Sigmoid colon (tissue), 7 donors: ENCODE data around the gene ITK. TPM values are rescaled to one million over a fixed set of nuclear protein-coding genes. Genes with fewer than 3 reads are reported as not detected.

Source experiments
- DNase-seq: peaks from one replicate; pipeline ENCODE4 v3.0.0-alpha.2; 2019
- H3K27ac ChIP-seq, 4 donors: fragments of 200-600 bp; sonication (generic); one replicate each; pipeline ENCODE4 v1.5.1; 2016 to 2019; ENCODE audit warnings: mild to moderate bottlenecking in 1 of 4
- H3K27me3 ChIP-seq, 3 donors: fragments of 200-600 bp; sonication (generic); one replicate each; pipeline ENCODE4 v1.5.1; 2019; ENCODE audit warnings: mild to moderate bottlenecking in 1 of 3
- H3K36me3 ChIP-seq, 4 donors: fragments of 200-600 bp; sonication (generic); one replicate each; pipeline ENCODE4 v1.5.1; 2016 to 2019
- H3K4me1 ChIP-seq, 4 donors: fragments of 200-600 bp; sonication (generic); one replicate each; pipeline ENCODE4 v1.5.1; 2017 to 2019
- H3K4me3 ChIP-seq, 4 donors: fragments of 200-600 bp; sonication (generic); one replicate each; pipeline ENCODE4 v1.5.1; 2017 to 2019; ENCODE audit warnings: mild to moderate bottlenecking in 2 of 4, moderate library complexity in 1 of 4
- H3K9me3 ChIP-seq, 4 donors: fragments of 200-600 bp in 3 of 4; sonication (generic) in 3 of 4; one replicate each; pipeline versions ENCODE4 v1.5.1 to v1.6.1; 2013 to 2019
- CTCF ChIP-seq, 4 experiments: fragments of 450-650 bp in 3 of 4; fragments of 200-600 bp in 1 of 4; IDR thresholded peaks; one replicate each; pipeline ENCODE4 v1.5.1; 2016 to 2019; ENCODE audit warnings: antibody characterized with exemption in 4 of 4, mild to moderate bottlenecking in 3 of 4, moderate library complexity in 2 of 4
- EP300 ChIP-seq, 4 donors: sonication (generic); formaldehyde crosslinking; IDR thresholded peaks; one replicate each; pipeline ENCODE4 v1.6.1; 2017; ENCODE audit warnings: antibody characterized with exemption in 4 of 4
- POLR2A ChIP-seq, 2 donors: fragments of 450-650 bp; IDR thresholded peaks; one replicate each; pipeline ENCODE4 v1.6.1; 2016; ENCODE audit warnings: antibody characterized with exemption in 2 of 2, mild to moderate bottlenecking in 2 of 2, moderate library complexity in 2 of 2
- POLR2AphosphoS5 ChIP-seq, 4 donors: sonication (generic); formaldehyde crosslinking; IDR thresholded peaks; one replicate each; pipeline ENCODE4 v1.6.1; 2017; ENCODE audit warnings: antibody characterized with exemption in 4 of 4
- WGBS, 2 donors: extraction: QIAGEN DNeasy Blood & Tissue Kit; methylation state at CpG; one replicate each; pipeline ENCODE4 v1.1.7; 2013; 5-methylcytosine and 5-hydroxymethylcytosine counted together
- intact Hi-C: fragments of 100-400 bp; cut with DNase I; formaldehyde crosslinking; loops from one replicate; pipeline ENCODE4 v1.15.1; 2023
- polyA plus RNA-seq, 3 donors: library from polyadenylated mRNA; stranded (reverse); fragments of 200-250 nt; gene quantifications; one replicate each; pipeline ENCODE4 v1.2.3, GENCODE V29; 2013
- total RNA-seq, 4 donors: library from RNA; depleted of rRNA; stranded (reverse); fragments of >200 nt; gene quantifications; one replicate each; pipeline ENCODE4 v1.1.0, GENCODE V29; 2016
- donor health status: healthy with polysubstance abuse.
- donor health status: Bipolar disorder and iron deficiency.
- donor health status: healthy.

The ITK gene
- total and polyA plus RNA-seq, 7 donors, result 0.60 to 15.1 (median 1.5) TPM

DNA sequence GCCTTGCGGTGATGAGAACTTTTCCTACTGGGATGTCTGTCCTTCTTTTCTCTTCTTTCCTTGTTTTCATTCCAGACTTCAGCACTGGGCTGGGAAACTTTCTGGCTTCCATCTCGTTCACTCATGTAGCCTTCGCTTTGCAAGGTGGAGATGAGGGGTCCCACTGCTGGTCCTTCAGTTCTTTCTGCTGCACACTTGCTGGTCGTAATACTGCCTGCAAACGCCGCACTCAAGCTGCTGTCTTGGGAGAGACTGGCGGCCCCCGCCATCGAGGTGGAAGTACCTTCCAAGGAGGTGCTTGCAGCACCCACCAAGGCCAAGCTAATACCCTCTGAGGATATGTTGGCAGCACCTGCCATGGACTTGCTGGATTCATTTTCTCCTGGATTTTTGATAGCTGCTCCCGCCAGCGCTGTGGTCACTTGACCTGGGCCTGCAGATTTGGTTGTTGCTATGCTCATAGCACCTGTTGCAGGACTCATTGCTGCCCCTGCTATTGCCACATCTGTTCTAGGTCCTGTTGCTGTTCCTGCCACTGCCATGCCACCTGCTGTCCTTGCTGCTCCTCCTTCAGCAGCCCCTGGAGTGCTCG is 17.6 kb upstream of the ITK start:
- Histone ChIP-seq H3K9me3 (no peaks in the 10 kb centered on the region), H3K27ac (no peak overlapping the region), H3K4me1 (no peaks in the 10 kb centered on the region), H3K4me3 (no peak overlapping the region), H3K27me3 (no peaks in the 10 kb centered on the region), H3K36me3 (no peaks in the 10 kb centered on the region)
- no peak for TF ChIP-seq POLR2A (IDR thresholded peaks at IDR 0.05)
- no peak for TF ChIP-seq POLR2AphosphoS5 (IDR thresholded peaks at IDR 0.05)
- no peak for TF ChIP-seq EP300 (IDR thresholded peaks at IDR 0.05)
- TF ChIP-seq CTCF (IDR thresholded peaks at IDR 0.05), result no peak
- 94 to 95% methylated on average over 12 of the region's 12 CpGs for WGBS, 2 donors
- intact Hi-C loops, result no loop called here
- no peak for DNase-seq

DNA sequence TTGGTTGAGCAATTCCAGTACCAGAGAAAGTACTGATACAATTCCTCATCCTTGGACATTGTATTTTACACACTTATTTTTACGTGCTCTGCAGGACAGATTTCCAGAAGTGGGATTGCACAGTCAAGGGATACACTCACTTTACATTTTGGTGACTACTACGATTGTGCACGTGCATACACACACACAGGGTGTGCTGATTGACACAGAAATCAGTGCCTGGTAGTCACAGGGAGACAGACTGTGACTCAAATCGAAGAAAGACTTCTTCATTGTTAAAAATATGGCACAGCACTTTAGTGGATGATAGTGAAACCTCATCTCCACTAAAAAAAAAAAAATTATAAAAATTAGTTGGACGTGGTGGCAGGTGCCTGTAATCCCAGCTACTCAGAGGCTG is 16.1 kb upstream of the ITK start:
- intact Hi-C loops, result no loop called here
- WGBS, 2 donors, result 74 to 90% methylated on average over 5 of the region's 5 CpGs
- H3K27ac ChIP-seq, result no peak overlapping the region
- H3K4me1 ChIP-seq, result no peaks in the 10 kb centered on the region
- peaks cover 0 to 2% (median 0%) of the 10 kb centered on the region in 4 donors for H3K9me3 ChIP-seq
- H3K36me3 ChIP-seq, result no peaks in the 10 kb centered on the region
- no peak overlapping the region for H3K4me3 ChIP-seq
- no peak for TF ChIP-seq POLR2A (IDR thresholded peaks at IDR 0.05)
- TF ChIP-seq POLR2AphosphoS5 (IDR thresholded peaks at IDR 0.05), result no peak
- no peak for TF ChIP-seq EP300 (IDR thresholded peaks at IDR 0.05)
- no peak for TF ChIP-seq CTCF (IDR thresholded peaks at IDR 0.05)
- DNase-seq, result no peak
- H3K27me3 ChIP-seq, result no peaks in the 10 kb centered on the region

- H3K4me3 ChIP-seq, result no peak overlapping the region
- no peaks in the 10 kb centered on the region for H3K36me3 ChIP-seq
- H3K27me3 ChIP-seq, result no peaks in the 10 kb centered on the region
- intact Hi-C loops, result no loop called here
- DNase-seq, result no peak
- H3K27ac ChIP-seq, result no peak overlapping the region
- WGBS, 2 donors, result 89 to 91% methylated on average over 4 of the region's 4 CpGs
- no peak for TF ChIP-seq EP300 (IDR thresholded peaks at IDR 0.05)
- TF ChIP-seq CTCF (IDR thresholded peaks at IDR 0.05), result no peak
- no peak for TF ChIP-seq POLR2A (IDR thresholded peaks at IDR 0.05)
- TF ChIP-seq POLR2AphosphoS5 (IDR thresholded peaks at IDR 0.05), result no peak
- peaks cover 0 to 2% (median 0%) of the 10 kb centered on the region in 4 donors for H3K9me3 ChIP-seq
- no peaks in the 10 kb centered on the region for H3K4me1 ChIP-seq
Measured at GRCh38 chr5:157165261-157165660, 15.4 kb upstream of the ITK start.

GRCh38 chr5:157165668-157166067 is 15.0 kb upstream of the ITK start:
- H3K4me1 ChIP-seq, result no peaks in the 10 kb centered on the region
- 93% methylated on average over 14 of the region's 14 CpGs for WGBS, 2 donors
- no peak overlapping the region for H3K27ac ChIP-seq
- H3K9me3 ChIP-seq, result peaks cover 0 to 2% (median 0%) of the 10 kb centered on the region in 4 donors
- TF ChIP-seq EP300 (IDR thresholded peaks at IDR 0.05), result no peak
- TF ChIP-seq POLR2AphosphoS5 (IDR thresholded peaks at IDR 0.05), result no peak
- H3K4me3 ChIP-seq, result no peak overlapping the region
- intact Hi-C loops, result no loop called here
- H3K36me3 ChIP-seq, result no peaks in the 10 kb centered on the region
- DNase-seq, result no peak
- no peaks in the 10 kb centered on the region for H3K27me3 ChIP-seq

GRCh38 chr5:157166214-157167213 is 14.1 kb upstream of the ITK start, which contains the start of gene GARIN3:
Gene GARIN3 (minus strand): TSS chr5:157166264. CDS start chr5:157166168, 96 bp downstream.
- TF ChIP-seq CTCF (IDR thresholded peaks at IDR 0.05) (no peak), POLR2AphosphoS5 (IDR thresholded peaks at IDR 0.05) (no peak), EP300 (IDR thresholded peaks at IDR 0.05) (no peak), POLR2A (IDR thresholded peaks at IDR 0.05) (no peak)
- no peak within 1 kb of the TSS for H3K4me3 ChIP-seq
- no peaks in the 10 kb centered on the region for H3K36me3 ChIP-seq
- WGBS, 2 donors, result 60 to 88% methylated on average over 7 of the region's 7 CpGs
- peaks cover 0 to 2% (median 0%) of the 10 kb centered on the region in 4 donors for H3K9me3 ChIP-seq
- no peak for DNase-seq
- no peaks in the 10 kb centered on the region for H3K27me3 ChIP-seq
- no peak within 1 kb of the TSS for H3K27ac ChIP-seq
- intact Hi-C loops, result no loop called here
- H3K4me1 ChIP-seq, result no peaks in the 10 kb centered on the region
